Measurements from ENCODE around the gene NKD2.
"Not testable (repeated sequence)": the region's sequence is repeated elsewhere in the genome, so short reads cannot be mapped to it uniquely, and the experiment has no call there.

Gene NKD2

DNA sequence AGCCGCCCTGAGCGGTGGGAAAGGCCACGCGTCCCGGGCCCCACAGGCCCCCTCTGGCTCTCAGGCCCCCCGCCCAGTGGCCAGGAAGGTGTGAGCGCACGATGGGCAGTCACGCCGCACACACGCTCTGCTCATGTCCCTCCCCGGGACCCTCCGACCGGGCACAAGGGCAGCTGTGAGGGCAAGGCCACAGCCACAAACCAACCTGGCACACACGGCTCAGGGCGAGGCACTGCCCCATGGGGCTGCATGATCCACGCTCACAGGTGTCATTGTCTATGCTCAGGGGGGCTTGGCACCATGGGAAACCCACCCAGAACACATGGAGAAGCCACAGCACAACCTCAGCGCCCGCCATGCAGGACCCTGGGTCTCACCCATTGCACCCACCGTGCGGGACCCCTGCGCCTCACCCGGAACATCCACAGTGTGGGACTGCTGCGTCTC, 52.0 kb downstream of the NKD2 start:
- no peaks in the 10 kb centered on the region for H3K9me3 ChIP-seq (ENCODE audit: severe bottlenecking)
- no peaks in the 10 kb centered on the region for H3K27me3 ChIP-seq (ENCODE audit: insufficient read depth, low read depth, severe bottlenecking)
- H3K36me3 ChIP-seq: peaks cover 66% of the 10 kb centered on the region
- DNase-seq: no peak
- no peak overlapping the region for H3K4me3 ChIP-seq (ENCODE audit: low read depth, low read length)
- no peak overlapping the region for H3K27ac ChIP-seq
- TF ChIP-seq, protein P1, sequence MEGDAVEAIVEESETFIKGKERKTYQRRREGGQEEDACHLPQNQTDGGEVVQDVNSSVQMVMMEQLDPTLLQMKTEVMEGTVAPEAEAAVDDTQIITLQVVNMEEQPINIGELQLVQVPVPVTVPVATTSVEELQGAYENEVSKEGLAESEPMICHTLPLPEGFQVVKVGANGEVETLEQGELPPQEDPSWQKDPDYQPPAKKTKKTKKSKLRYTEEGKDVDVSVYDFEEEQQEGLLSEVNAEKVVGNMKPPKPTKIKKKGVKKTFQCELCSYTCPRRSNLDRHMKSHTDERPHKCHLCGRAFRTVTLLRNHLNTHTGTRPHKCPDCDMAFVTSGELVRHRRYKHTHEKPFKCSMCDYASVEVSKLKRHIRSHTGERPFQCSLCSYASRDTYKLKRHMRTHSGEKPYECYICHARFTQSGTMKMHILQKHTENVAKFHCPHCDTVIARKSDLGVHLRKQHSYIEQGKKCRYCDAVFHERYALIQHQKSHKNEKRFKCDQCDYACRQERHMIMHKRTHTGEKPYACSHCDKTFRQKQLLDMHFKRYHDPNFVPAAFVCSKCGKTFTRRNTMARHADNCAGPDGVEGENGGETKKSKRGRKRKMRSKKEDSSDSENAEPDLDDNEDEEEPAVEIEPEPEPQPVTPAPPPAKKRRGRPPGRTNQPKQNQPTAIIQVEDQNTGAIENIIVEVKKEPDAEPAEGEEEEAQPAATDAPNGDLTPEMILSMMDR (IDR thresholded peaks at IDR 0.05; ENCODE audit: low read depth, low read length): no peak

DNA sequence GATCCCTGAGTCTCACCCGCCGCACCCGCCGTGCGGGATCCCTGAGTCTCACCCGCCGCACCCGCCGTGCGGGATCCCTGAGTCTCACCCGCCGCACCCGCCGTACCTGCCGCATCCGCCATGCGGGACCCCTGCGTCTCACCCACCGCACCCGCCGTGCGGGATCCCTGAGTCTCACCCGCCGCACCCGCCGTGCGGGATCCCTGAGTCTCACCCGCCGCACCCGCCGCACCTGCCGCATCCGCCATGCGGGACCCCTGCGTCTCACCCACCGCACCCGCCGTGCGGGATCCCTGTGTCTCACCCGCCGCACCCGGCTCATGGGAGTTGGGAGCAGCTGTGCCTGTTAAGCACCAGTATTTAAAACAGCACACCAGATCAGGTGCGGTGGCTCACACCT, 52.7 kb downstream of the NKD2 start:
- not testable (repeated sequence) for H3K4me3 ChIP-seq (ENCODE audit: low read depth, low read length); H3K27me3 ChIP-seq (ENCODE audit: insufficient read depth, low read depth, severe bottlenecking); DNase-seq; H3K27ac ChIP-seq; H3K9me3 ChIP-seq (ENCODE audit: severe bottlenecking)
- H3K36me3 ChIP-seq: peaks cover 63% of the 10 kb centered on the region

DNA sequence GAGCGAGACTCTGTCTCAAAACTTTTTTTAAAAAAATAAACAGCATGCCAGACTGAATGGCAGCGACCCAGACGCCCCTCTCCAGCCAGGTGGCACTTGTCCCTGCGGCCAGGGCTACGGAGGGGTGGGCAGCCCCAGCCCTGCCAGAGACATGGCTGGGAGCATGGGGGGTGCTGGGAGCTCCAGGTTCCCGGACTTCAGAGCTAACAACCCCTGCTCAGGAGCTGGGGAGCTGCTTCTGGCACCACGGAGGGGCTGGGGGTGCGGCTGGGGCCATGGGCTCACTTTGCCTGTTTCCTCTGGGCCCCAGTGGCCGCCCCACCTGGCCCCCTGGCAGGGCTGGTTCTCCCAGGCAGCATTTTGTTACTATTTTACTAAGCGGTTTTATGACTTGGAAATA, 53.3 kb downstream of the NKD2 start:
- DNase-seq: no peak
- Histone ChIP-seq H3K27ac (no peak overlapping the region), H3K4me3 (ENCODE audit: low read depth, low read length) (no peak overlapping the region), H3K27me3 (ENCODE audit: insufficient read depth, low read depth, severe bottlenecking) (no peaks in the 10 kb centered on the region), H3K36me3 (peaks cover 59% of the 10 kb centered on the region), H3K9me3 (ENCODE audit: severe bottlenecking) (no peaks in the 10 kb centered on the region)
- TF ChIP-seq, protein P1 (IDR thresholded peaks at IDR 0.05; ENCODE audit: low read depth, low read length): no peak

DNA sequence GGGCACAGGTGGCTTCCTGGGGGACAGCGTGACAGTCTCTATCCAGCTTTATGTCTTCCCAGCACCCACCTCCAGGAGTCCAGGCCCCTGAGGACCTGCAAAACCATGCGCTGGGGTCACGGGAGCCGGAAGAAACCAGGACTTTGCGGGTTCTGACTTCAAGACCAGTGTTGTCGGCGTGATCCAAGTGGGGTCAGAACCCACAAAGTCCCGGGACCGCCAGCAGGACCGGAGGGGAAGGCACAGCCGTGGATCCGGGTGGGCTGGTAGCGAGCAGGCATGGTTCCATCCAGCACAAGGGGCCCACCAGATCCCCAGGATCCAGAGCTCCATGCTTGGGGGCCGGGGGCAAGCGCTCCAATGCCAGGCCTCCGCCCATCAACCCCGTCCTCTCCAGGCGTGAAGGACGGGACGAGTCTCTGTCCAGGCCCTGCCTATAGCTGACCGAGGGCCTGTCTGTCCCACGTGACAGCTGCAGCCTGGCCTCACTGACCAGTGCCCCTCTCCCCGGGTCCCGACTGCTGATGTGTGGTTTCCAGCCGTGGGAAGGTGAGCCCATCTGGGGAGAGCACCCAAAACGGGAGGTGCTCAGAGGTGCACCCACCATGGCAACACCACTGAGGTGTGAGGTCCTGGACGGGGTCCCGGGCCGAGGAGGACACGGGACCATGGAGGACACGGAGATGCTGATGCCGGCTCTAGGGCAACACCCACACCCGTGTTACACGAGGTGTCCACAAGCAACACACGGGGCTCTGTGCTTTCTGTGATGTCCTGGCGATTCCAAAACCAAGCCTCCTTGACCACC, 54.4 kb downstream of the NKD2 start:
- Histone ChIP-seq H3K9me3 (ENCODE audit: severe bottlenecking) (no peaks in the 10 kb centered on the region), H3K27me3 (ENCODE audit: insufficient read depth, low read depth, severe bottlenecking) (no peaks in the 10 kb centered on the region), H3K27ac (no peak overlapping the region), H3K4me3 (ENCODE audit: low read depth, low read length) (no peak overlapping the region), H3K36me3 (peaks cover 52% of the 10 kb centered on the region)
- TF ChIP-seq, protein P1 (IDR thresholded peaks at IDR 0.05; ENCODE audit: low read depth, low read length): no peak
- no peak for DNase-seq

DNA sequence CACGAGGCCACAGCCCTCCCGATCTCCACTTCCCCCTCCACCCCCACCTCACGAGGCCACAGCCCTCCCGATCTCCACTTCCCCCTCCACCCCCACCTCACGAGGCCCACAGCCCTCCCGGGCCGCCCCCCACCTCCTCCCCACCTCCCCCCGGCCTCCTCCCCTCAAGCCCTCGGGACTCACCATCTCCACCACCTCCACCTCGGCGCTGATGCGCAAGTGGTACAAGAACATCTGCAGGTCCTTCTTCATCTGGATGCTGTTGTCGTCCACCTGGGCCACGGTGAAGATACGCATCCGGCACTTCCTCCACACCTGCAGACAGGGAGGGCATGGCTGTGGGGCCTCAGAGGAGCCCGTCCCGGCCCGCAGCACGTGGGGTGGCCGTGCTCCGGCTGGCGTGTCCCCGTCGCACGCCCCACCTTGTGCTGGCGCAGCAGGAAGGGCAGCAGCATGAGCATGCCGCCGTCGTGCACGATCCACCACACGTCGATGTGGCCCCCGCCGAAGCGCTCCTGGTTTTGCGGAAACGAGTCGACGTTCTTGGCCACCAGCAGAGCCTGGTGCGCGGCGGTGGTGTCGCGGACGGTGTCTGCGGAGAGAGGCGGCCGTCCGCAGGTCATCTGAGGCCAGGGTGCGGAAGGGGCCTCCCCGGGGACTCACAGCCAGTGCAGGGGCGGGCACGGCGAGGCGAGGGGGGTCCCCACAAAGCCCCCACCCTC, 55.2 kb downstream of the NKD2 start:
- Histone ChIP-seq H3K36me3 (peaks cover 44% of the 10 kb centered on the region), H3K27me3 (ENCODE audit: insufficient read depth, low read depth, severe bottlenecking) (no peaks in the 10 kb centered on the region), H3K27ac (no peak overlapping the region), H3K9me3 (ENCODE audit: severe bottlenecking) (no peaks in the 10 kb centered on the region), H3K4me3 (ENCODE audit: low read depth, low read length) (no peak overlapping the region)
- TF ChIP-seq, protein P1 (IDR thresholded peaks at IDR 0.05; ENCODE audit: low read depth, low read length): no peak
- DNase-seq: no peak

DNA sequence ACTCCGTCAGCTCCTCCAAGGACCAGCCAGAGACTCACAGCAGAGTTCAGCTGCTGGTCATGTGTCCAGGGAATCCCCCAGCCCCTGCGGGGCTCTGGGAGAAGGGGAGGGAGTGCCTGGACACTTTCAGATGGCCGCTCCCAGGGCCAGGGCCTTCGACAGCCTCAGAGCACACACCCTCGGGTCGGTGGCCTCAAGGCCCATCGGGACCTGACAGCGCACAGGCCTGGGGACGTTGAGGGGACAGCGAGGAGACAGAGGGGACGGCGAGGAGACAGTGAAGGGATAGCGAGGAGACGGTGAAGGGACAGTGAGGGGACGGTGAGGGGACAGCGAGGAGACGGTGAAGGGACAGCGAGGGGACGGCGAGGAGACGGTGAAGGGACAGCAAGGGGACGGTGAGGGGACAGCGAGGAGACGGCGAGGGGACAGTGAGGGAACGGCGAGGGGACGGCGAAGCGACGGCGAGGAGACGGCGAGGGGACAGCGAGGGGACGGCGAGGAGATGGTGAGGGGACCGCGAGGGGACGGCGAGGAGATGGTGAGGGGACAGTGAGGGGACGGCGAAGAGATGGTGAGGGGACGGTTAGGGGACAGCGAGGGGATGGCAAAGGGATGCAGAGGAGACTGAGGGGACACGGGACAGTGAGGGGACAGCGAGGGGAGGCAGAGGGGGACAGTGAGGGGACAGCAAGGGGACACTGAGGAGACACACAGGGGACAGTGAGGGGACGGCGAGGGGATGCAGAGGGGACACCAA, 56.0 kb downstream of the NKD2 start:
- peaks cover 37% of the 10 kb centered on the region for H3K36me3 ChIP-seq
- TF ChIP-seq, protein P1 (IDR thresholded peaks at IDR 0.05; ENCODE audit: low read depth, low read length): no peak
- H3K27ac ChIP-seq: no peak overlapping the region
- no peaks in the 10 kb centered on the region for H3K27me3 ChIP-seq (ENCODE audit: insufficient read depth, low read depth, severe bottlenecking)
- H3K4me3 ChIP-seq (ENCODE audit: low read depth, low read length): no peak overlapping the region
- H3K9me3 ChIP-seq (ENCODE audit: severe bottlenecking): no peaks in the 10 kb centered on the region
- no peak for DNase-seq

Data from WERI-Rb-1 (cell line).